ENCODE measurements around the gene GPR132. TPM values are rescaled to one million over a fixed set of nuclear protein-coding genes. Genes with fewer than 3 reads are reported as not detected.

Gene GPR132
- total and polyA plus RNA-seq, 8 donors, result under 0.01 to 11.1 (median 1.3) TPM

GRCh38 chr14:105071326-105071725, 6.1 kb upstream of the GPR132 start:
- TF ChIP-seq, protein P1, sequence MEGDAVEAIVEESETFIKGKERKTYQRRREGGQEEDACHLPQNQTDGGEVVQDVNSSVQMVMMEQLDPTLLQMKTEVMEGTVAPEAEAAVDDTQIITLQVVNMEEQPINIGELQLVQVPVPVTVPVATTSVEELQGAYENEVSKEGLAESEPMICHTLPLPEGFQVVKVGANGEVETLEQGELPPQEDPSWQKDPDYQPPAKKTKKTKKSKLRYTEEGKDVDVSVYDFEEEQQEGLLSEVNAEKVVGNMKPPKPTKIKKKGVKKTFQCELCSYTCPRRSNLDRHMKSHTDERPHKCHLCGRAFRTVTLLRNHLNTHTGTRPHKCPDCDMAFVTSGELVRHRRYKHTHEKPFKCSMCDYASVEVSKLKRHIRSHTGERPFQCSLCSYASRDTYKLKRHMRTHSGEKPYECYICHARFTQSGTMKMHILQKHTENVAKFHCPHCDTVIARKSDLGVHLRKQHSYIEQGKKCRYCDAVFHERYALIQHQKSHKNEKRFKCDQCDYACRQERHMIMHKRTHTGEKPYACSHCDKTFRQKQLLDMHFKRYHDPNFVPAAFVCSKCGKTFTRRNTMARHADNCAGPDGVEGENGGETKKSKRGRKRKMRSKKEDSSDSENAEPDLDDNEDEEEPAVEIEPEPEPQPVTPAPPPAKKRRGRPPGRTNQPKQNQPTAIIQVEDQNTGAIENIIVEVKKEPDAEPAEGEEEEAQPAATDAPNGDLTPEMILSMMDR (IDR thresholded peaks at IDR 0.05), result no peak
- TF ChIP-seq POLR2AphosphoS5 (IDR thresholded peaks at IDR 0.05), result no peak
- no peak for TF ChIP-seq POLR2A (IDR thresholded peaks at IDR 0.05)
- TF ChIP-seq EP300 (IDR thresholded peaks at IDR 0.05), result no peak
- Histone ChIP-seq H3K36me3 (no peaks in the 10 kb centered on the region), H3K27ac (no peak overlapping the region), H3K4me1 (peaks cover 0 to 51% (median 15%) of the 10 kb centered on the region in 4 donors), H3K27me3 (peaks cover 0 to 87% (median 30%) of the 10 kb centered on the region in 3 donors), H3K9me3 (no peaks in the 10 kb centered on the region), H3K4me3 (no peak overlapping the region)
- intact Hi-C loops (cut with DNase I; ENCODE audit: low total_unique reads), result no loop called here
- DNase-seq, result no peak
- 87 to 97% (median 90%) methylated on average over 14 to 15 of the region's 15 CpGs for WGBS, 5 donors

- 59 to 71% (median 62%) methylated on average over 7 of the region's 7 CpGs for WGBS, 5 donors
- Histone ChIP-seq H3K9me3 (no peaks in the 10 kb centered on the region), H3K27me3 (peaks cover 0 to 81% (median 27%) of the 10 kb centered on the region in 3 donors), H3K4me3 (no peak overlapping the region), H3K4me1 (peaks cover 0 to 45% (median 11%) of the 10 kb centered on the region in 4 donors), H3K36me3 (no peaks in the 10 kb centered on the region), H3K27ac (peak overlapping the region in 2 of 5 donors; percentile 18 to 33)
- intact Hi-C loops (cut with DNase I; ENCODE audit: low total_unique reads), result no loop called here
- TF ChIP-seq, protein P1 (IDR thresholded peaks at IDR 0.05), result no peak
- TF ChIP-seq EP300 (IDR thresholded peaks at IDR 0.05) (no peak), POLR2A (IDR thresholded peaks at IDR 0.05) (no peak), POLR2AphosphoS5 (IDR thresholded peaks at IDR 0.05) (no peak)
- no peak for DNase-seq
Observed at GRCh38 chr14:105070760-105071137, 5.5 kb upstream of the GPR132 start.

DNA sequence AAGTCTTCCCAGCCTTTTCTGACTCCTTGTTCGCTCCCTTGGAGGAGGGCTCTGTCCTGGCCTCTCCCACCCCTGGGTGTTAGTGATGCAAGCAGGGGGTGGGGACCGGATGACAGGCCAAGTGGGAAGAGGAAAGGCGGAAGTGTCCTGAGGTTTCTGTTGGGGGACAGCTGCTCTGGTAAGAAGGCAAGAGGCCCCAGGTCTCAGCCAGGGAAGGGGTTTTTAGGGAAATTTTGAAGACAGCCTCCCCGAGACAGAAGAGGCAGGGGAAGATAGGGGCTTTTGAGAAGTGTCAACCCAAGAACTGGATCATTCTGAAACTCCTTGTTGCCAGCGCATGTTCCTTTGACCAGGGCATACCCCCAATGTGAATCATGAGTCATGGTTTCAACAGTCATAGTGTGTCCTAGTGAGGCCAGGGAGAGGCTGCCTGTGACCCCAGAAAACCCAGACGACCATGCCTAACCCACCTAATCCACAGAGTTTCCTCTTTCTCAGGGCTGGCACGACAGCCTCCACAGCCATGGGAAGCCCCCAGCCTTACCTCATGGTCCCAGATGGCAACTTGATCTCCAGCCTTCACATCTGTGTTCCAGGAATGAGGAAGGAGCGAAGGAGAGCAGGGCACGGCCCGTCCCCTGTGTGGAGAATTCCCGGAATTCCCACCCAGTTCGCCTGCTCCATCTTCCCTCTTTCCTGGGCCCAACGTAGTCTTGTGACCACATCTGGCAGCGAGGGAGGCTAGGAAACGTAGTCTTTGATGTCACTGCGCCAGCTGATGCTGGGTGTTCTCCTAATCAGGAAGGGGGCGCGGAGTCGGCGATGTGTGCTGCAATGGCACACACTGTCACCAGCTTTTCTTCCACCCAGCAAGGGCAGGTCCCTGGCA, 4.9 kb upstream of the GPR132 start:
- H3K4me1 ChIP-seq, result peaks cover 0 to 39% (median 5%) of the 10 kb centered on the region in 4 donors
- DNase-seq, result peak in 1 of 2 donors; percentile 54
- H3K27ac ChIP-seq, result peak overlapping the region in 2 of 5 donors; percentile 18 to 33
- no peaks in the 10 kb centered on the region for H3K36me3 ChIP-seq
- peaks cover 0 to 75% (median 23%) of the 10 kb centered on the region in 3 donors for H3K27me3 ChIP-seq
- TF ChIP-seq POLR2A (IDR thresholded peaks at IDR 0.05), result no peak
- no peak for TF ChIP-seq POLR2AphosphoS5 (IDR thresholded peaks at IDR 0.05)
- no peak for TF ChIP-seq EP300 (IDR thresholded peaks at IDR 0.05)
- TF ChIP-seq, protein P1 (IDR thresholded peaks at IDR 0.05), result no peak
- intact Hi-C loops (cut with DNase I; ENCODE audit: low total_unique reads), result no loop called here
- H3K4me3 ChIP-seq, result no peak overlapping the region
- WGBS, 5 donors, result 61 to 76% (median 69%) methylated on average over 16 to 20 of the region's 20 CpGs
- no peaks in the 10 kb centered on the region for H3K9me3 ChIP-seq

DNA sequence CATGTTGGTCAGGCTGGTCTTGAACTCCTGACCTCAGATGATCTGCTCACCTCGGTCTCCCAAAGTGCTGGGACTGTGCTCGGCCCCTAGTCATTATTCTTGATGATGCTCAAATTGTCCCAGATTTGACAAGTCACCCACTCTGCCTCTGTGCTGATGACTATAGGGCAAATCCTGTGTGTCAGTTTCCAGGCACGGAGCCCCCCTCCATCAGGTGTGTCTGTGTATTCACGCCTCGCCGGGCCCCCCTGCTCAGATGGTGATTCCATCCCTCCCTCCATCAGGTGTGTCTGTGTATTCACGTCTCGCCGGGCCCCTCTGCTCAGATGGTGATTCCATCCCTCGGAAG, 4.3 kb upstream of the GPR132 start:
- Histone ChIP-seq H3K9me3 (no peaks in the 10 kb centered on the region), H3K36me3 (no peaks in the 10 kb centered on the region), H3K4me1 (peaks cover 0 to 40% (median 6%) of the 10 kb centered on the region in 4 donors), H3K27me3 (peaks cover 0 to 69% (median 22%) of the 10 kb centered on the region in 3 donors), H3K27ac (peak overlapping the region in 2 of 5 donors; percentile 18 to 33), H3K4me3 (no peak overlapping the region)
- WGBS, 5 donors, result 74 to 81% (median 80%) methylated on average over 10 of the region's 10 CpGs
- intact Hi-C loops (cut with DNase I; ENCODE audit: low total_unique reads), result no loop called here
- TF ChIP-seq POLR2AphosphoS5 (IDR thresholded peaks at IDR 0.05) (no peak), POLR2A (IDR thresholded peaks at IDR 0.05) (no peak), EP300 (IDR thresholded peaks at IDR 0.05) (no peak)
- TF ChIP-seq, protein P1 (IDR thresholded peaks at IDR 0.05), result no peak
- DNase-seq, result no peak

Measured in stomach (tissue), 9 donors.